CMK (cell line): ENCODE results near the gene ADAD2.
A peak's percentile ranks its signal among the peaks of the same experiment; 100 is the strongest.

ENCODE experiments used
- DNase-seq: peaks from one replicate; pipeline ENCODE4 v3.0.0-alpha.2; 2010; ENCODE audit warnings: low read depth

ADAD2 gene

DNA sequence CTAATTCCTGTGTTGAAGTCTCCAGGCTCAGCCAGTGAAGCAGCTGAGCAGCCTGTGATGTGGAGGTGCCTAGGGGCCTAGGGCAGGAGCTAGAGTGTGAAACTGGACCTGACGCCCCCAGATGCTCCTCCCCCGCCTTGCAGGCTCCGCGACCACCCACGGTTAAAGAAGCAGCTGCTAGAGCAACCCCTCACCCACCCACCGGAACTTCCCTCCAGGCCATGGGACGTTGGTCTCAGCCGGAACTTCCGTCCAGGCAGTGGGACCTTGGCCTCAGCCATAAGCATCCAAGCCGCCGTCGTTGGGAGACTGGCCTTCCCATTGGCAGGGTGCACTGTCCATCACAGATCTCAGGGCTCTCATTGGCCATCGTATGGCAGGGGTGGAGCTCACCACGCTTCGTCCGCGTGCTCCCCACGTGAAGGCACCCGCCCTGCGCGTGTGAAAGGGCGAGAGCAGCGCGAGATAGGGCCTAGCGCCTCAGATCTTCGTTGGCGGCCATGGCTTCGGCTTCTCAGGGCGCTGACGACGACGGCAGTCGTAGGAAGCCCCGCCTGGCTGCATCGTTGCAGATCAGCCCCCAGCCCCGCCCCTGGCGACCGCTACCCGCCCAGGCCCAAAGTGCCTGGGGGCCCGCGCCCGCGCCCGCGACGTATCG is at the start of gene ADAD2:
Gene ADAD2, plus strand, starts transcription at position 427 of the 658 bp plus-strand sequence. Its CDS starts 74 bp downstream, at position 501.
- DNase-seq: no peak

DNA sequence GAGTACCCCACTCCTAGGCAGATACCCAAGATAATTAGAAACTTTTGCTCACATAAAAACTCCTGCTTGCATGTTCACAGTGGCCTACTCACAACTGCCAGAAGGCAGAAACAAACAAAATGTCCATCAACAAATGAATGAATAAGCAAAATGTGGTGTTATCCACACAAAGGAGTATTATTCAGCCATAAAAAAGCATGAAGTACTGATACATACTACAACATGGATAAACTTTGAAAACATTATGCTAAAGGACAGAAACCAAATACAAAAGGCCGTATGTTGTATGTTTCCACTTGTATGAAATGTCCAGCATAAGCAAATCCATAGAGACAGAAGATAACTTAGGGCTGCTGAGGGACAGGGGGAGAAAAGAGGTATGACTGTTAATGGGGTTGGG is 47.9 kb upstream of the ADAD2 start:
- no peak for DNase-seq

- DNase-seq: no peak
Observed at GRCh38 chr16:84143784-84144199, 47.2 kb upstream of the ADAD2 start.

- DNase-seq: no peak
Observed at GRCh38 chr16:84144209-84144858, 46.6 kb upstream of the ADAD2 start.

DNA sequence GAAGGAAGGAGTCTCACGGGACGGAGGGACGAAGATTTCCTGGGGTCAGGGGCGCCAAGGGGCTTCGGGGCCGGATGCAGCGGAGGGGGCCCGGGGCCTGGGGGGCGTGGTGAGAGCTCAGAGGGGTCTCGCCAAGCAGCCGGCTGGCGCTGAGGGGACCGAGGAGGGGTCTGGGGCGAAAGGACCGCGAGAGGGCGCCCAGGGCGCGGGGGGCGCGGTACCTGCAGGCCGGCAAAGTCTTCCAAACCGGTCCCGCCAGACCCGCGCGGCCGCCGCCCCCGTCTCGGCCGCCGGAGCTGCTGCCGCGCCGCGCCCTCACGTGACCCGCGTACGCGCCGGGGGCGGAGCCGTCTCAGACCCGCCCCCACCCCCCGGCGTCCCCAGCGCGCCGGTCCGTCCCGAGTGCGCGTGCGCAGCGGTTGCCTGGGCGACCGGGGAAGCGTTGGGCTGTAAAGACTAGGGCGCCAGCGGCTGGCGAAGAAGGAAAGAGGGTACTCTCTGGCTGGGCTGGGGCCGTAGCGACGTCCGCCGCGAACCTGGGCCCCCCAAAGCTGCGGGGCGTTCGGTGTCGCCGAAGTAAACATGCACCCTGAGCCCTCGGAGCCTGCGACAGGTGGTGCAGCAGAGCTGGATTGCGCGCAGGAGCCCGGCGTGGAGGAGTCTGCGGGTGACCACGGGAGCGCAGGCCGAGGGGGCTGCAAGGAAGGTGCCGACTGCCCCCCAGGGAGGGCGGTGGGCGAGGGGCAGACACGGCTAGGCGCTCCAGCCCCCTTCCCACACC is 45.9 kb upstream of the ADAD2 start, which contains the start of the genes DNAAF1 and HSDL1:
Gene DNAAF1, plus strand, starts transcription at position 450 of the 781 bp plus-strand sequence. Its CDS starts 133 bp downstream, at position 583.
Gene HSDL1, minus strand, starts transcription at position 319 of the 781 bp plus-strand sequence. CDS start 13,856 bp downstream, outside the sequence.
- peak; percentile 69 for DNase-seq

DNA sequence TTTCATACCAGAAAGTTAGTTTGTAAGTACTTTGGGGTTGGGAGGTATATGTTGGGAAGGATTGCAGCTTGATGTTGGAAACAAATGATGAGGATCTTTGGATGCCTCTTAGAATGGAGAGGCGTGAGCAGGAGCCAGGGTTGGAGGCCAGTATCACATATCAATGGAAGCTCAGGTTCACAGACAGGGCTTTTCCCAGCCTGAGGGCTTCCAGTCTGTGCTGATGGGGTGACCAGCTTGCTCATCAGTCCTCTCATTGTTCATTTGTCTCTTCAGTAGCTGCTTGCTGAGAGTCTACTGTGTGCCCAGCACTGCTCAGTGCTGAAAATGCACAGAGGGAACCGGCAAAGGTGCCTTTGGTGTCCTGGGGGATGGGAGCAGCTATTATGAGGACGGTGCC is 40.0 kb upstream of the ADAD2 start:
- DNase-seq: no peak

DNA sequence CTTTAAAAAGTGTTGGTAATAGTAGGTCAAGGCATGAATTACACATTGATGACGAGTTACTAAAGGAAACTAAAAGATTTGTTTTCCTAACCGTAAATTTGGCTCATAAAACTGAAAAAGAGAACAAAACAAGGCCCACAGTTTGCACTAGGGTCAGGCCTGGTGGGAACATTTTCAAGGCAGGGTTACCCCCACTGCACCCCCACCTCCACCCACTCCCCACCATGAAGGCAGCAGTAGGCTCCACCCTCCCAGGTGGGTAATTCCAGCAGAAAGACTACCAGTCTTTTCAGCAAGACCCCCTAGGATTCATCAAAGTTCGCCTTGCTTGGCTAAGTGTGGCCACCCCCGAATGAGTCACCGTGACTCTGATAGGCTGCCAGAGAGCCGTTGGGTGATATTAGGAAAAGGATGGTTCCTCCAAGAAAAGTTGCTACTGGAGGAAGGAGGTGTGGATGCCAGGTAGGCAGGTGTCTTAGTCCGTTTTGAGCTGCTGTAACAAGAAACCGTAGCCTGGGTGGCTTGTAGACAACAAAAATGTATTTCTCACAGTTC is 37.2 kb upstream of the ADAD2 start:
- no peak for DNase-seq

DNA sequence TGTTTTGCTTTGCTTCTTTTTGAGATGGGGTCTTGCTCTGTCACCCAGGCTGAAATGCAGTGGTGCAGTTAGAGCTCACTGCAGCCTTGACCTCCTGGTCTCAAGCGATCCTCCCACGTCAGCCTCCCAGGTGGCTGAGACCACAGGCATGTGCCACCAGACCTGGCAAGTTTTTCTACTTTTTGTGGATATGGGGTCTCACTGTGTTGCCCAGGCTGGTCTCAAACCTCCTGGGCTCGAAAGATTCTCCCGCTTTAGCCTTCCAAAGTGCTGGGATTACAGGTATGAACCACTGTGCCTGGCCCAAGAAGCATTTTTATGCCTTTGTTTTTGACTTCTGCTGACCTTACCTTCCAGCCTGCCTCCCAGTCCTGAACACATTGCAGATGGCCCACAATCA is 35.7 kb upstream of the ADAD2 start:
- DNase-seq: no peak

DNA sequence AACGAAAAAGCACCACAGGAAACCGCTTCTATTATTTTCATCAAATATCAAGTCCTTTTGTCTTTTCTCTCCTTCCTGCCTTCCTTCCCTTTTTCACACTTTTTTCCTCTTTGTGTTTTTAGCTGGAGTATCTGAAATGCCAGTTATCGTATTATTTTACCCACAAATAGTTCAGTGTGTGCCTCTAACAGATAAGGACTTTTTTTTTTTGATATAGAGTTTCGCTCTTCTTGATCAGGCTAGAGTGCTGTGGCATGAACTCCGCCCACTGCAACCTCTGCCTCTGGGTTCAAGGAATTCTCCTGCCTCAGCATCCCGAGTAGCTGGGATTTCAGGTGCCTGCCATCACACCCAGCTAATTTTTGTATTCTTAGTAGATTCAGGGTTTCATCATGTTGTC is 35.2 kb upstream of the ADAD2 start:
- DNase-seq: no peak

GRCh38 chr16:84156342-84156784 is 34.6 kb upstream of the ADAD2 start:
- no peak for DNase-seq

DNA sequence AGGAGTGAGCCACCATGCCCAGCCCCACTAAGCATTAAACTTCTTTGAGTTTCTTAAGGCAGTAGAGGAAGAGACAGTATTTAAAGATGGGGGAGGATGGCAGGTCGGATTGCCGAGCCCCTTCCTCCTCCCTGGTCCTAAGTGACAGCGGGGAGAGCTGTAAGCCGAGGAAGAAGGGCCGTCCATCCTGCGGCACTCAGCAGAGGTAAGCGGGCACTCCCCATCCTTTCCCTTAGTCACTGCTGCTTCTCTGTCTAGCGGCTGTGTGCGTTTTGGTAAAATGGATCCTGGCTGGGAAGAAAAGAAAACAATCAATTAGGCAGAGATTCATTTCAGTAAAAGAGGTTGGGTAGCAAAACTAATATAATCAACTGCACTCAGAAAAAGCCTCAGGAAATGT is 31.9 kb upstream of the ADAD2 start:
- no peak for DNase-seq

- no peak for DNase-seq
Observed at GRCh38 chr16:84159800-84160199, 31.2 kb upstream of the ADAD2 start.

- DNase-seq: no peak
Observed at GRCh38 chr16:84161037-84161436, 29.9 kb upstream of the ADAD2 start.

- DNase-seq: no peak
Observed at GRCh38 chr16:84161801-84162200, 29.2 kb upstream of the ADAD2 start.

DNA sequence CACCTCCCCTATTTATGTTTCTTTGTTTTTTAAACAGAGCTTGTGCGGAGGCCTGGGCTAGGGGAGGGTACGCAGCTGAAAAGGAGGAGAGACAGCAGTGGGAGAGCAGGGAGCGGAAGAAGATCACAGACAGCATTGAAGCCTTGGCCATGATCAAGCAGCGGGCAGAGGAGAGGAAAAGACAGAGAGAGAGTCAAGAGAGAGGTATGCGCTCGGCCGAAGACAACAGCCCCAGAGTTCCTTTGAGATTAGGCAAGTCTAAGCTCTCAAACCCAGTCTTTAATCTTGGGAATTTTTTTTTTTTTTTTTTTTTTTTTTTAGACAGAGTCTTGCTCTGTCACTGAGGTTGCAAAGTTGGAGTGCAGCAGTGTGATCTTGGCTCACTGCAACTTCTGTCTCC is 25.2 kb upstream of the ADAD2 start:
- no peak for DNase-seq

DNA sequence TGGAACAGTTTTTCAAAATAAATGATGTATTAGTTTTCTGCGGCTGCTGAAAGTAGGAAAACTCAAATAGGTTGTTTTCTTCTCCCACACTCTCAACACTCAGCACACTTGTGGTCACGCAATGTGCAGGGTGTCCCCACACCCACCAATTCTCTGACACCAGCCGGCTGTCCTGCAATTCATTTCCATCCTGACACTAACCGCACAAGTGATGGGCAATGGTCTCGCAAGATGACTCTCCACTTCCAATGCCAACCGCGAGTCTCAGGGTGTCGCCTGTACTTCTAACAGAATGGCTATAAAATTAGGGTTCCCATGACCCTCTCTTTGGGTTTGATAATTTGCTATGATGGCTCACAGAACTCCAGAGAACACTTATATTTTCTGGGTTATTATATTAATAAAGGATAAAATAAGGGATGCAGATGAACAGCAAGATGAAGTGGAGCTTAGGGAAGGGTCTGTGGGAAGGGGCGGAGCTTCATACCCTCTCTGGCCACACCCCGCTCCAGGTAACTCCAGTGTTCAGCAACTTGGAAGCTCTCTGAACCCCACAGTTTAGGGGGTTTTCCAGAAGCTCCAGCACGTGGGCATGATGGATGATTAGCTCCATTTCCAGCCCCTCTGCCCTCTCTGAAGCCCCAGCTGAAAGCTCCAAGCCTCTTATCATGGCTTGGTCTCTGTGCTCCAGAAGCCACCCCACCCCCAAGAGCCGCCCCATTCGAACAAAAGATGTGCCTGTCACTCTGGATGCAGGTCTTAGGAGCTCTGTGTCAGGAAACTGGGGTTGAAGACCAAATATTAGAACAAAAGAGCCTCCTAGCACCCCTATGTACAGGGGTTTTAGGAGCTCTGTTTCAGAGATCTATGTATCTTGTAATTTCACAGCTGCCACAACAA is 23.9 kb upstream of the ADAD2 start:
- DNase-seq: no peak

DNA sequence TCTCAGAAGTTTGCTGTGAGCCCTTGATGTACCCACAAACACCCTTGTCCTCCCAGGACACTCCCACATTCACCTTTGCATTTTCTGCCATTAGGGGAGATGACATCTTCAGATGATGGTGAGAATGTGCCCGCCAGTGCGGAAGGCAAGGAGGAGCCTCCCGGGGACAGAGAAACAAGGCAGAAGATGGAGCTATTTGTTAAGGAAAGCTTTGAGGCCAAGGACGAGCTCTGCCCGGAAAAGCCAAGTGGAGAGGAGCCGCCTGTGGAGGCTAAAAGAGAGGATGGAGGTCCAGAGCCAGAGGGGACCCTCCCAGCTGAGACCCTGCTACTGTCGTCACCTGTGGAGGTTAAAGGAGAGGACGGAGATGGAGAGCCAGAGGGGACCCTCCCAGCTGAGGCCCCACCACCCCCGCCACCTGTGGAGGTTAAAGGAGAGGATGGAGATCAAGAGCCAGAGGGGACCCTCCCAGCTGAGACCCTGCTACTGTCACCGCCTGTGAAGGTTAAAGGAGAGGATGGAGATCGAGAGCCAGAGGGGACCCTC is 21.1 kb upstream of the ADAD2 start:
- no peak for DNase-seq

DNA sequence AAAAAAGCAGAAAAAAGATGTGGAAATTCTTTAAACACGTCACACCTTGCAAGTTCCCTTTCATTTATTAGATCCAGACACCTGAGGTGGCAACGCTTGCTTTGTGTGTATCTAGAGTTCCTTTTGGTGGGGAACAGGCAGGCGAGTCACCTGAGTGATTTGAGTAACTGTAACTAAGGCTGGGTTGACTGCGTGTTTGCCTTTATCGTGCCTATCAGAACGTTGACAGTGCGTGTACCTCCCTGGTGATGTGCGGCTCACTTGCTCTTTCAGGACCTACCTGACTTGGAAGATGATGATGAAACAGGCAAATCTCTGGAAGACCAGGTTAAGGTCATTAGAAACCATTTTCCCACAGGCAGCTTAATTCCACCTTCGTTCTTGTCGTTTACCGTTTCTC is 16.6 kb upstream of the ADAD2 start:
- no peak for DNase-seq

- peak; percentile 48 for DNase-seq
Observed at GRCh38 chr16:84175350-84176081, 15.4 kb upstream of the ADAD2 start.
